GM12878 (cell line): ENCODE measurements around the gene TRAF3IP3. TPM values are rescaled to one million over a fixed set of nuclear protein-coding genes. Genes with fewer than 3 reads are reported as not detected.

ENCODE experiments used
- ATAC-seq: fragments of 200-7000 bp; cut with Tn5 transposase; 3 replicates; pipeline ENCODE4 v1.9.1; 2020; ENCODE audit warnings: mild to moderate bottlenecking, moderate library complexity
- BruUV-seq: library from RNA; stranded (reverse); fragments of 400-500 nt; replicated peaks from 2 replicates; lab custom pipeline; 2021; lab: Mats Ljungman, UMichigan
- CTCF ChIA-PET: fragments of 300-600 bp; sonication (Branson Sonifier 250); formaldehyde crosslinking; extraction: SDS; loops from one replicate; lab custom pipeline; 2021; ENCODE audit warnings: inconsistent platforms; lab: Yijun Ruan, JAX
- POLR2A ChIA-PET: fragments of 350-600 bp; formaldehyde crosslinking; extraction: SDS; loops from one replicate; lab custom pipeline; 2021; ENCODE audit warnings: inconsistent platforms; lab: Charles Lee
- RAD21 ChIA-PET: fragments of 300-600 bp; sonication (Branson Sonifier 250); formaldehyde crosslinking; loops from one replicate; lab custom pipeline; 2023; ENCODE audit warnings: antibody characterized with exemption; ENCODE audit not compliant: unreplicated experiment; lab: Charles Lee
- SMC1A ChIA-PET: fragments of 300-600 bp; sonication (Branson Sonifier 250); formaldehyde crosslinking; loops from one replicate; lab custom pipeline; 2023; ENCODE audit not compliant: unreplicated experiment, uncharacterized antibody; lab: Charles Lee
- DNase-seq: peaks from one replicate; pipeline ENCODE4 v3.0.0-alpha.2; 2011; ENCODE audit warnings: low read depth, low spot score
- FAIRE-seq: peaks from 3 replicates; lab custom pipeline; 2011; peaks lifted over from hg19 to GRCh38; lab: Jason Lieb, UNC
- H2AFZ ChIP-seq: 2 replicates; pipeline ENCODE4 v1.6.0; 2011; ENCODE audit warnings: low read depth, low read length, control low read depth; ENCODE audit not compliant: control insufficient read depth
- H3K27ac ChIP-seq: 2 replicates; pipeline ENCODE4 v1.5.1; 2011; ENCODE audit warnings: control low read depth; ENCODE audit not compliant: control insufficient read depth, insufficient read depth
- H3K27me3 ChIP-seq, 2 experiments: replicated peaks in 1 of 2; 2 replicates each; pipeline versions ENCODE4 v1.6.0 to v1.6.1; 2011; ENCODE audit warnings: low read length in 1 of 2; ENCODE audit not compliant: control insufficient read depth in 2 of 2, insufficient read depth in 2 of 2
- H3K36me3 ChIP-seq, 2 experiments: 2 replicates each; pipeline ENCODE4 v1.5.1; 2011; ENCODE audit warnings: low read length in 1 of 2; ENCODE audit not compliant: control insufficient read depth in 2 of 2, insufficient read depth in 2 of 2
- H3K4me1 ChIP-seq: 2 replicates; pipeline ENCODE4 v1.6.1; 2011; ENCODE audit warnings: mild to moderate bottlenecking, low read length, moderate library complexity, mixed read lengths; ENCODE audit not compliant: control insufficient read depth, insufficient read depth
- H3K4me2 ChIP-seq: 2 replicates; pipeline ENCODE4 v1.6.0; 2011; ENCODE audit warnings: control low read depth; ENCODE audit not compliant: control insufficient read depth, insufficient read depth
- H3K4me3 ChIP-seq: fragments of 200-600 bp; sonication (generic); 2 replicates; pipeline ENCODE4 v1.5.1; 2016
- H3K79me2 ChIP-seq: 2 replicates; pipeline ENCODE4 v1.6.0; 2011; ENCODE audit warnings: low read length; ENCODE audit not compliant: control insufficient read depth, insufficient read depth
- H3K9ac ChIP-seq: 2 replicates; pipeline ENCODE4 v1.8.0; 2011; ENCODE audit warnings: low read length, control low read depth, mixed read lengths; ENCODE audit not compliant: control insufficient read depth, insufficient read depth
- H3K9me3 ChIP-seq: replicated peaks from 3 replicates; pipeline ENCODE4 v1.5.1; 2011; ENCODE audit warnings: mild to moderate bottlenecking, low read length; ENCODE audit not compliant: control insufficient read depth, insufficient read depth
- H4K20me1 ChIP-seq: 2 replicates; pipeline ENCODE4 v1.6.0; 2011; ENCODE audit not compliant: control insufficient read depth, insufficient read depth
- BHLHE40 ChIP-seq, 2 experiments: fragments of 450-650 bp in 1 of 2; IDR thresholded peaks; 2 replicates each; pipeline ENCODE4 v1.6.1; 2011 to 2017; ENCODE audit warnings: low read depth in 2 of 2, borderline replicate concordance in 1 of 2, improper control_type of control experiment in 1 of 2, low read length in 1 of 2, mild to moderate bottlenecking in 1 of 2
- FOXM1 ChIP-seq: IDR thresholded peaks from 2 replicates; pipeline ENCODE4 v1.6.1; 2012; ENCODE audit warnings: low read depth, mild to moderate bottlenecking, inconsistent platforms, low read length, moderate library complexity
- HDAC2 ChIP-seq: fragments of 200-600 bp; sonication (generic); IDR thresholded peaks from 2 replicates; pipeline ENCODE4 v1.6.1; 2017
- MXI1 ChIP-seq: fragments of 150-350 bp; IDR thresholded peaks from 2 replicates; pipeline ENCODE4 v1.6.1; 2011; ENCODE audit warnings: low read depth, mild to moderate bottlenecking, inconsistent platforms, low read length, improper control_type of control experiment
- NFIC ChIP-seq: IDR thresholded peaks from 2 replicates; pipeline ENCODE4 v1.6.1; 2012; ENCODE audit warnings: low read depth, mild to moderate bottlenecking, inconsistent platforms, low read length, moderate library complexity
- NKRF ChIP-seq: fragments of 450-650 bp; conservative IDR thresholded peaks from 2 replicates; pipeline ENCODE4 v1.6.1; 2017; ENCODE audit warnings: mild to moderate bottlenecking, moderate library complexity
- RAD51 ChIP-seq: fragments of 450-650 bp; IDR thresholded peaks from 2 replicates; pipeline ENCODE4 v1.6.1; 2016; ENCODE audit warnings: moderate library complexity, mild to moderate bottlenecking, inconsistent platforms
- RB1 ChIP-seq: fragments of 450-650 bp; formaldehyde crosslinking; IDR thresholded peaks from 2 replicates; pipeline ENCODE4 v1.6.1; 2017; ENCODE audit warnings: mild to moderate bottlenecking, borderline replicate concordance
- RCOR1 ChIP-seq: conservative IDR thresholded peaks from 2 replicates; pipeline ENCODE4 v1.6.1; 2012; ENCODE audit warnings: low read depth, low read length, improper control_type of control experiment
- RELA ChIP-seq: fragments of 450-650 bp; IDR thresholded peaks from 2 replicates; pipeline ENCODE4 v1.8.0; 2014; ENCODE audit warnings: borderline replicate concordance; ENCODE audit not compliant: partially characterized antibody
- SUPT20H ChIP-seq: IDR thresholded peaks from 2 replicates; pipeline ENCODE4 v1.6.1; 2011; ENCODE audit warnings: low read depth, mild to moderate bottlenecking, low read length, moderate library complexity, borderline replicate concordance; ENCODE audit not compliant: control insufficient read depth
- WGBS: methylation state at CpG from one replicate; pipeline ENCODE4 v1.1.6; 2016; ENCODE audit warnings: low lambda C conversion rate; ENCODE audit not compliant: insufficient replicate concordance, insufficient coverage; ENCODE audit errors: missing lambda C conversion rate; 5-methylcytosine and 5-hydroxymethylcytosine counted together
- in situ Hi-C: fragments of 300-500 bp; cut with MboI; formaldehyde crosslinking; loops from 9 replicates; pipeline ENCODE4 v1.14.3; 2018; ENCODE audit warnings: mixed read lengths
- intact Hi-C: fragments of 100-400 bp; cut with micrococcal nuclease; formaldehyde crosslinking; loops from one replicate; pipeline ENCODE4 v1.14.2; 2022; ENCODE audit not compliant: unreplicated experiment
- polyA plus RNA-seq, 11 experiments: library from polyadenylated mRNA; depleted of rRNA in 4 of 11; unstranded in 6 of 11; stranded (reverse) in 5 of 11; fragments of >200 nt; fragmentation: Nextera tagmentation in 4 of 11; fragmentation: Illumina TruSeq in 1 of 11; extraction: Ambion mirVana in 4 of 11; extraction: Trizol in 1 of 11; gene quantifications; 1 replicate in 1 of 11; 2 replicates in 10 of 11; pipeline versions ENCODE4 v1.2.1 to v1.2.3, GENCODE V29; 2011 to 2016; ENCODE audit warnings: inconsistent platforms in 2 of 11, missing spikeins in 2 of 11, low read depth in 1 of 11
- total RNA-seq, 4 experiments: library from RNA; depleted of rRNA in 3 of 4; stranded (reverse); fragments of >200 nt in 3 of 4; fragmentation: Illumina TruSeq in 1 of 4; extraction: Trizol in 1 of 4; gene quantifications; 2 replicates each; pipeline versions ENCODE4 v1.2.1 to v1.2.3, GENCODE V29; 2013 to 2021
- TF ChIP-seq, protein P1 (sequence below): IDR thresholded peaks from 2 replicates; pipeline ENCODE4 v1.6.1; 2012; ENCODE audit warnings: low read depth, low read length, improper control_type of control experiment
- TF ChIP-seq, protein P2 (sequence below): fragments of 450-650 bp; IDR thresholded peaks from 2 replicates; pipeline ENCODE4 v1.6.1; 2014; ENCODE audit warnings: mild to moderate bottlenecking
- TF ChIP-seq, protein P3 (sequence below): fragments of 450-650 bp; IDR thresholded peaks from 2 replicates; pipeline ENCODE4 v1.6.1; 2017; ENCODE audit warnings: mild to moderate bottlenecking, low read depth, inconsistent platforms; ENCODE audit not compliant: poor library complexity, severe bottlenecking

TRAF3IP3 gene
- total and polyA plus RNA-seq, 10 of the 15 experiments (the other 5 are each of a cell fraction or from before 2014, with no cell fraction given): 61.6 to 121 (median 96.5) TPM

DNA sequence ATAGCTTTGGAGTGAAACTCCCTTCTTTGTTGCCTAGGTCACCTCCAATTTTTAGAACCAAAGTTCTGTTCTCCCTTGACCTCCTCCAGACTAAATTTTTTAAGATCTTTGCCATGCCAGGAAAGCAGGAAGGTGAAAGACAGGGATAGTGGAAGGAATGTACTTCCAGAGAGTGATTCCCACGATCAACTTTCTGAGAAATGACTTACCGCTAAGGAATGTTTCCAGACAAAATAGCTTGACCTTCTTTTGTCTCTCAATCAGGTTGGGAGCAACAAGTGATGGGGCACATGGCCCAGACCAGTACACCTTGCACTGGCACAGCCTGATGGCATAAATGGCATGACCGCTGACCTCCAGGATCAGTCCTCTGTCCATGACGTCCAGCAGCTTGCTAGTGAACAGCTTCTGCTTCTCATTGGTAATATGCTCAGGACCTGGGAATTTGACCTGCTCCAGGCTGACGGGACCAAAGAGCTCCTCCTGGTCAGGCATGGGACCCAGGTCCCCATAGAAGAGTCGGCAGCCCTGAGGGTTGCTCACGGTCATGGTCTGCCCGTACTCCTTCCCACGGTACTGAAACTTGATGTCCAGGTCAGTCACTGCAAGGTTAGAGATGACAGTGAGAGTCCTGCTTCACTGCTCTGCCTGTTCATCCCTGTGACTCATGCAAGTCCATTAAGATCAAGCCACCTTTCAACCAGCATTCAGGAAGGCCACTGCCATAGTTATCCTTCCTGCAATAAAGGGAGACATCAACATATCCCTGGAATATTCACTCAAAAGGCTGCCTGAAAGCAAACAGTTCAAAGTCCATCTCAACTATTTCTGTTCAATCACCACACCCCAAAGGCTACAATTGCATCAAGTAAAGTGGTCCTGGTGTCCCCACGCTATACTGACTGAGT is 34.7 kb downstream of the TRAF3IP3 start (continued):
- no peak for TF ChIP-seq FOXM1
- TF ChIP-seq, all 136 proteins: peak for 0

DNA sequence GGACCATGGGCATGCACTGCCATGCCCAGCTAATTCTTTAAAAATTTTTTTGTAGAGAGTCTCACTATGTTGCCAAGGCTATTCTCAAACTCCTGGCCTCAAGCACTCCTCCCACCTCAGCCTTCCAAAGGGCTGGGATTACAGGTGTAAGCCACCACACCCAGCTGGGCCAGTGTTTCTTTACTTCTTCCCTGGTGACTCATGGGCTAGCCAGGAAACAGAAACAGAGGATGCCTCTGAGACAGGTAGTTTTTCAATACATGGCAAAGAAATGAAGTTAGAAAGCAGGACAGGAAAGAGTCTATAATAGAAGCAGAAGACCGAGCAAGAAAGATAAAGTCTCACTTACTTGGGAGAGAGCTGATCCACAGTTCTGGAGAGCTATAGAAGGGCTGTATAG is 36.1 kb downstream of the TRAF3IP3 start:
- Histone ChIP-seq H3K79me2 (no peaks in the 10 kb centered on the region), H3K9ac (no peak overlapping the region), H3K4me2 (no peak overlapping the region), H3K4me3 (no peak overlapping the region), H4K20me1 (no peaks in the 10 kb centered on the region), H3K27me3 (peaks cover 5 to 7% of the 10 kb centered on the region in 2 experiments; a peak in 3 of 4 replicates), H3K27ac (no peak overlapping the region), H3K4me1 (no peaks in the 10 kb centered on the region), H3K36me3 (no peaks in the 10 kb centered on the region), H3K9me3 (no peaks in the 10 kb centered on the region), H2AFZ (no peak overlapping the region)
- CTCF ChIA-PET: interaction anchor here (0.6 to 1.1 kb wide), 3 partner anchors 20 to 31 kb away, joined by 3 to 5 read pairs (median 4); no protein-coding TSS in a partner anchor
- POLR2A ChIA-PET: interaction anchor here (1.2 kb wide), 1 partner anchor 17 kb away, joined by 3 read pairs; no protein-coding TSS in a partner anchor
- intact Hi-C loops: no loop called here
- 0% methylated on average over 1 of the region's 1 CpG for WGBS
- ATAC-seq (no peak), DNase-seq (no peak), FAIRE-seq (no peak)
- in situ Hi-C loops: no loop called here
- SMC1A ChIA-PET: interaction anchor here (0.8 to 2.5 kb wide), 5 partner anchors 8 to 32 kb away, joined by 3 to 8 read pairs (median 4); no protein-coding TSS in a partner anchor
- TF ChIP-seq HDAC2 (no peak), BHLHE40 (IDR thresholded peaks at IDR 0.05; ENCODE audit: borderline replicate concordance in 1 of 2, low read depth in 2 of 2, low read length in 1 of 2) (no peak), RAD51 (no peak), NFIC (no peak), NKRF (no peak), RB1 (no peak), RCOR1 (no peak), RELA (no peak), SUPT20H (no peak), MXI1 (no peak)
- TF ChIP-seq, protein P1, sequence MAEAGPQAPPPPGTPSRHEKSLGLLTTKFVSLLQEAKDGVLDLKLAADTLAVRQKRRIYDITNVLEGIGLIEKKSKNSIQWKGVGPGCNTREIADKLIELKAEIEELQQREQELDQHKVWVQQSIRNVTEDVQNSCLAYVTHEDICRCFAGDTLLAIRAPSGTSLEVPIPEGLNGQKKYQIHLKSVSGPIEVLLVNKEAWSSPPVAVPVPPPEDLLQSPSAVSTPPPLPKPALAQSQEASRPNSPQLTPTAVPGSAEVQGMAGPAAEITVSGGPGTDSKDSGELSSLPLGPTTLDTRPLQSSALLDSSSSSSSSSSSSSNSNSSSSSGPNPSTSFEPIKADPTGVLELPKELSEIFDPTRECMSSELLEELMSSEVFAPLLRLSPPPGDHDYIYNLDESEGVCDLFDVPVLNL: no peak
- TF ChIP-seq, protein P2, sequence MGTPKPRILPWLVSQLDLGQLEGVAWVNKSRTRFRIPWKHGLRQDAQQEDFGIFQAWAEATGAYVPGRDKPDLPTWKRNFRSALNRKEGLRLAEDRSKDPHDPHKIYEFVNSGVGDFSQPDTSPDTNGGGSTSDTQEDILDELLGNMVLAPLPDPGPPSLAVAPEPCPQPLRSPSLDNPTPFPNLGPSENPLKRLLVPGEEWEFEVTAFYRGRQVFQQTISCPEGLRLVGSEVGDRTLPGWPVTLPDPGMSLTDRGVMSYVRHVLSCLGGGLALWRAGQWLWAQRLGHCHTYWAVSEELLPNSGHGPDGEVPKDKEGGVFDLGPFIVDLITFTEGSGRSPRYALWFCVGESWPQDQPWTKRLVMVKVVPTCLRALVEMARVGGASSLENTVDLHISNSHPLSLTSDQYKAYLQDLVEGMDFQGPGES: no peak
- TF ChIP-seq, protein P3, sequence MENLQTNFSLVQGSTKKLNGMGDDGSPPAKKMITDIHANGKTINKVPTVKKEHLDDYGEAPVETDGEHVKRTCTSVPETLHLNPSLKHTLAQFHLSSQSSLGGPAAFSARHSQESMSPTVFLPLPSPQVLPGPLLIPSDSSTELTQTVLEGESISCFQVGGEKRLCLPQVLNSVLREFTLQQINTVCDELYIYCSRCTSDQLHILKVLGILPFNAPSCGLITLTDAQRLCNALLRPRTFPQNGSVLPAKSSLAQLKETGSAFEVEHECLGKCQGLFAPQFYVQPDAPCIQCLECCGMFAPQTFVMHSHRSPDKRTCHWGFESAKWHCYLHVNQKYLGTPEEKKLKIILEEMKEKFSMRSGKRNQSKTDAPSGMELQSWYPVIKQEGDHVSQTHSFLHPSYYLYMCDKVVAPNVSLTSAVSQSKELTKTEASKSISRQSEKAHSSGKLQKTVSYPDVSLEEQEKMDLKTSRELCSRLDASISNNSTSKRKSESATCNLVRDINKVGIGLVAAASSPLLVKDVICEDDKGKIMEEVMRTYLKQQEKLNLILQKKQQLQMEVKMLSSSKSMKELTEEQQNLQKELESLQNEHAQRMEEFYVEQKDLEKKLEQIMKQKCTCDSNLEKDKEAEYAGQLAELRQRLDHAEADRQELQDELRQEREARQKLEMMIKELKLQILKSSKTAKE: no peak
- RAD21 ChIA-PET: interaction anchor here (2.0 kb wide), 1 partner anchor 9 kb away, joined by 4 read pairs; no protein-coding TSS in a partner anchor
- no TSS peak for BruUV-seq
